Measurements from ENCODE around the gene ALDH3A2.

Gene ALDH3A2

DNA sequence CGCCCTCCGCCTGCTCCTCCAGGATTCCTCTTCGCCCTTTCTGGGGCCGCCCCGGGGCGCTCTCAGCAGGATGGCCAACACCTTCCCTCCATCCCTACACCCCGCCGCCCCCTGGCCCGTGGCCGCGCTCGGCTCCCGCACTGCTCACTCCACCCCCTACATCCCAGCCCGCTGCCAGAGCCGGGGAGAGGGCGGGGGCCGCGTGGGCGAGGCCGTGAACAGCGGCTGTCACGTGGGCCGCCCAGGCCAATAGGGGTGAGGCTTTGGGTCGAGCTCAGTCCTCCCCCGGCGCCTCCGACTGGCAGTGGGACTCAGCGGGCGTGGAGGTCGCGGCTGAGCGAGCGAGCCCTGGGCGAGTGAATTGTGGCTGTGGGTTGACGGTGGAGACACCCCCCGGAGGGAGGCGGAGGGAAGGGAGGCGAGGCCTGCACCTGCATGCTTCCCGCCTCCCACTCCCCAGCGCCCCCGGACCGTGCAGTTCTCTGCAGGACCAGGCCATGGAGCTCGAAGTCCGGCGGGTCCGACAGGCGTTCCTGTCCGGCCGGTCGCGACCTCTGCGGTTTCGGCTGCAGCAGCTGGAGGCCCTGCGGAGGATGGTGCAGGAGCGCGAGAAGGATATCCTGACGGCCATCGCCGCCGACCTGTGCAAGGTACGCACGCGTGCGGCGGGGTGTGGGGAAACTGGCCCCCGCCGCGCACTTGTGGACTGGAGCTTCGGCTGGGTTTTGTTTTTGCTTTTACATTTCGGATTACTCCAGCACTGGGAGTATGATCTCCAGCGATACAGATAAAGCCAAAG is at the start of gene ALDH3A2:
TSS of gene ALDH3A2 (plus strand) at position 277 of the 799 bp plus-strand sequence. CDS start at position 498, 221 bp downstream.
- H3K27ac ChIP-seq: peak within 1 kb of the TSS; percentile 90
- TF ChIP-seq, protein P1, sequence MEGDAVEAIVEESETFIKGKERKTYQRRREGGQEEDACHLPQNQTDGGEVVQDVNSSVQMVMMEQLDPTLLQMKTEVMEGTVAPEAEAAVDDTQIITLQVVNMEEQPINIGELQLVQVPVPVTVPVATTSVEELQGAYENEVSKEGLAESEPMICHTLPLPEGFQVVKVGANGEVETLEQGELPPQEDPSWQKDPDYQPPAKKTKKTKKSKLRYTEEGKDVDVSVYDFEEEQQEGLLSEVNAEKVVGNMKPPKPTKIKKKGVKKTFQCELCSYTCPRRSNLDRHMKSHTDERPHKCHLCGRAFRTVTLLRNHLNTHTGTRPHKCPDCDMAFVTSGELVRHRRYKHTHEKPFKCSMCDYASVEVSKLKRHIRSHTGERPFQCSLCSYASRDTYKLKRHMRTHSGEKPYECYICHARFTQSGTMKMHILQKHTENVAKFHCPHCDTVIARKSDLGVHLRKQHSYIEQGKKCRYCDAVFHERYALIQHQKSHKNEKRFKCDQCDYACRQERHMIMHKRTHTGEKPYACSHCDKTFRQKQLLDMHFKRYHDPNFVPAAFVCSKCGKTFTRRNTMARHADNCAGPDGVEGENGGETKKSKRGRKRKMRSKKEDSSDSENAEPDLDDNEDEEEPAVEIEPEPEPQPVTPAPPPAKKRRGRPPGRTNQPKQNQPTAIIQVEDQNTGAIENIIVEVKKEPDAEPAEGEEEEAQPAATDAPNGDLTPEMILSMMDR (conservative IDR thresholded peaks at IDR 0.05): peak; percentile 5; the same call in 1 of the 2 replicates

DNA sequence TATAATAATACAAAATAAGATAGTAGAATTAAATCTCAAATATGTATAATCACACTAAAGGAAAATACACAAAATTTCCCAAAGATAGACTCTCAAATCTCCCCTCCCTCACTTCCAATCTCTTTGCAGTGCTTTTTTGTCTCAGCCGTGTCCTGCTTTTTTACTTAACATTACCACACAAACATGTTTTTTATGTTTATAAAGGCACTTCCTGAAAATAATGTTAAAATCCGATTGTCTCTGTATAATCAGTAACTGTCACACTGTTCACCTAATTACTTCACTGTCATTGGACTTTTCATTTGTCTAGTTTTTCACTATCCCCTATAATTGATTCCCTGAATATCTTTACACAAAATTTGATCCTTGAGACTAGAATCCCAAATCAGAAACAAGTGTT is 38.2 kb upstream of the ALDH3A2 start:
- TF ChIP-seq, protein P1 (conservative IDR thresholded peaks at IDR 0.05): no peak
- no peak overlapping the region for H3K27ac ChIP-seq

DNA sequence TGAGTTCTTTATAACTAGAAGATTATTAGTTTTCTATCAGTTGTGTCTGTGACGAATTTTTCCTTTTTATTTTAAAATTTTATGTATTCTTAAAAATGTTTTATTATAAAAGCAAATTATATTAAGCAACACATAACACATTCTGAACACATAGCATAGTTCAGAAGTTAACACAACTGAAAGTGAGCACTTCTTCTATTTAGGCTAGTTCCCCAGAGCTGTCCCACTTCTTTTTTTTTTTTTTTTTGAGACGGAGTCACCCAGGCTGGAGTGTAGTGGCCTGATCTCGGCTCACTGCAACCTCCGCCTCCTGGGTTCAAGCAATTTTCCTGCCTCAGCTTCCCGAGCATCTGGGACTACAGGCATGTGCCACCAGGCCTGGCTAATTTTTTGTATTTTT is 37.7 kb upstream of the ALDH3A2 start:
- no peak overlapping the region for H3K27ac ChIP-seq
- TF ChIP-seq, protein P1 (conservative IDR thresholded peaks at IDR 0.05): no peak

- no peak overlapping the region for H3K27ac ChIP-seq
- TF ChIP-seq, protein P1 (conservative IDR thresholded peaks at IDR 0.05): no peak
These were observed 34.6 kb upstream of the ALDH3A2 start for GRCh38 chr17:19613979-19614378.

DNA sequence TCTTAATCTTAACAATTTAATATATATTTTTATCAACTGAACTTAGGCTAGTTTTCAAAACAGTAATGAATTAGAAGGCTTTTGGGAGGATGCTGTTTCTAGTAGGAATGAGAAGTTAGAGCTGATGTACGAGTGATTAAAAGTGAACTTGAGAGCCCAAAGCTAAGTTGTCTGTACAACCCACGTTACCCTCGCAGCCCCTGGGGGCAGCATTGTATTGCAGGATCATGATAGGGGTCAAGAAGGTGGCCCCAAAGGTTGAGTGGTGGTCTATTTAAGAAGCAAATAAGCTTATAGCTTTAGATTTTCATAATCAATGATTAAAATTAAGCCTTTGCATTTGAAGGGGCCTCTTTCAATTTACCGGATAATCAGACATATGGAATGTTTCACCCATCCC is 33.7 kb upstream of the ALDH3A2 start:
- no peak overlapping the region for H3K27ac ChIP-seq
- TF ChIP-seq, protein P1 (conservative IDR thresholded peaks at IDR 0.05): no peak

DNA sequence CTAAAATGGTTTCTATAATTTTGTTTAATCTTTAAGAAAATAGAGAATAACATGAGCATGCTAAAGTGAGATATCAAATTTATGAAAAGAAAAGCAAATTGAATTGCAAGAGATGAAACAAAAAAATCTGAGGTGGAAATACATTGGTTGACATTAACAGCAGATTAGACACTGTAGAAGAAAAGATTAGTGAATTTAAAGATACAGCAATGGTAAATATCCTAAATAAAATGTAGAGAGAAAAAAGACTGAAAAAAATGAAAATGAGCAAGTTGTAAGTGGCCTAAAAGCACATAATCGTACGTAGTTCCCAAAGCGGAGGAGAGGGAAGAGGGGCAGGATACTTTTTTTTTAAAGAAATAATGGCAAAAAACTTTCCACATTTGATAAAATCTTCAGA is 30.5 kb upstream of the ALDH3A2 start:
- no peak overlapping the region for H3K27ac ChIP-seq
- TF ChIP-seq, protein P1 (conservative IDR thresholded peaks at IDR 0.05): no peak

GRCh38 chr17:19619705-19620325 is 28.7 kb upstream of the ALDH3A2 start:
- TF ChIP-seq, protein P1 (conservative IDR thresholded peaks at IDR 0.05): no peak
- no peak overlapping the region for H3K27ac ChIP-seq
